GM12878 (cell line): ENCODE data around the gene MRPS18B. TPM values are rescaled to one million over a fixed set of nuclear protein-coding genes. Genes with fewer than 3 reads are reported as not detected.

Source experiments
- ATAC-seq: fragments of 200-7000 bp; cut with Tn5 transposase; 3 replicates; pipeline ENCODE4 v1.9.1; 2020; ENCODE audit warnings: mild to moderate bottlenecking, moderate library complexity
- BruUV-seq: library from RNA; stranded (reverse); fragments of 400-500 nt; replicated peaks from 2 replicates; lab custom pipeline; 2021; lab: Mats Ljungman, UMichigan
- CTCF ChIA-PET: fragments of 300-600 bp; sonication (Branson Sonifier 250); formaldehyde crosslinking; extraction: SDS; loops from one replicate; lab custom pipeline; 2021; ENCODE audit warnings: inconsistent platforms; lab: Yijun Ruan, JAX
- POLR2A ChIA-PET: fragments of 350-600 bp; formaldehyde crosslinking; extraction: SDS; loops from one replicate; lab custom pipeline; 2021; ENCODE audit warnings: inconsistent platforms; lab: Charles Lee
- RAD21 ChIA-PET: fragments of 300-600 bp; sonication (Branson Sonifier 250); formaldehyde crosslinking; loops from one replicate; lab custom pipeline; 2023; ENCODE audit warnings: antibody characterized with exemption; ENCODE audit not compliant: unreplicated experiment; lab: Charles Lee
- SMC1A ChIA-PET: fragments of 300-600 bp; sonication (Branson Sonifier 250); formaldehyde crosslinking; loops from one replicate; lab custom pipeline; 2023; ENCODE audit not compliant: unreplicated experiment, uncharacterized antibody; lab: Charles Lee
- DNase-seq: peaks from one replicate; pipeline ENCODE4 v3.0.0-alpha.2; 2011; ENCODE audit warnings: low read depth, low spot score
- FAIRE-seq: peaks from 3 replicates; lab custom pipeline; 2011; peaks lifted over from hg19 to GRCh38; lab: Jason Lieb, UNC
- H2AFZ ChIP-seq: 2 replicates; pipeline ENCODE4 v1.6.0; 2011; ENCODE audit warnings: low read depth, low read length, control low read depth; ENCODE audit not compliant: control insufficient read depth
- H3K27ac ChIP-seq: 2 replicates; pipeline ENCODE4 v1.5.1; 2011; ENCODE audit warnings: control low read depth; ENCODE audit not compliant: control insufficient read depth, insufficient read depth
- H3K27me3 ChIP-seq, 2 experiments: replicated peaks in 1 of 2; 2 replicates each; pipeline versions ENCODE4 v1.6.0 to v1.6.1; 2011; ENCODE audit warnings: low read length in 1 of 2; ENCODE audit not compliant: control insufficient read depth in 2 of 2, insufficient read depth in 2 of 2
- H3K36me3 ChIP-seq, 2 experiments: 2 replicates each; pipeline ENCODE4 v1.5.1; 2011; ENCODE audit warnings: low read length in 1 of 2; ENCODE audit not compliant: control insufficient read depth in 2 of 2, insufficient read depth in 2 of 2
- H3K4me1 ChIP-seq: 2 replicates; pipeline ENCODE4 v1.6.1; 2011; ENCODE audit warnings: mild to moderate bottlenecking, low read length, moderate library complexity, mixed read lengths; ENCODE audit not compliant: control insufficient read depth, insufficient read depth
- H3K4me2 ChIP-seq: 2 replicates; pipeline ENCODE4 v1.6.0; 2011; ENCODE audit warnings: control low read depth; ENCODE audit not compliant: control insufficient read depth, insufficient read depth
- H3K4me3 ChIP-seq: fragments of 200-600 bp; sonication (generic); 2 replicates; pipeline ENCODE4 v1.5.1; 2016
- H3K79me2 ChIP-seq: 2 replicates; pipeline ENCODE4 v1.6.0; 2011; ENCODE audit warnings: low read length; ENCODE audit not compliant: control insufficient read depth, insufficient read depth
- H3K9ac ChIP-seq: 2 replicates; pipeline ENCODE4 v1.8.0; 2011; ENCODE audit warnings: low read length, control low read depth, mixed read lengths; ENCODE audit not compliant: control insufficient read depth, insufficient read depth
- H3K9me3 ChIP-seq: replicated peaks from 3 replicates; pipeline ENCODE4 v1.5.1; 2011; ENCODE audit warnings: mild to moderate bottlenecking, low read length; ENCODE audit not compliant: control insufficient read depth, insufficient read depth
- H4K20me1 ChIP-seq: 2 replicates; pipeline ENCODE4 v1.6.0; 2011; ENCODE audit not compliant: control insufficient read depth, insufficient read depth
- BCLAF1 ChIP-seq: fragments of 450-650 bp; IDR thresholded peaks from 2 replicates; pipeline ENCODE4 v1.6.1; 2017; ENCODE audit warnings: antibody characterized with exemption, mild to moderate bottlenecking, moderate library complexity
- EGR1 ChIP-seq, 2 experiments: IDR thresholded peaks; 1 replicate in 1 of 2; 2 replicates in 1 of 2; pipeline ENCODE4 v1.6.1; 2011 to 2012; ENCODE audit warnings: low read depth in 2 of 2, low read length in 2 of 2, borderline replicate concordance in 1 of 2, mild to moderate bottlenecking in 1 of 2, moderate library complexity in 1 of 2
- FOXK2 ChIP-seq: fragments of 450-650 bp; IDR thresholded peaks from 2 replicates; pipeline ENCODE4 v1.6.1; 2017; ENCODE audit warnings: mild to moderate bottlenecking, moderate library complexity
- HDAC2 ChIP-seq: fragments of 200-600 bp; sonication (generic); IDR thresholded peaks from 2 replicates; pipeline ENCODE4 v1.6.1; 2017
- PKNOX1 ChIP-seq: fragments of 450-650 bp; IDR thresholded peaks from 2 replicates; pipeline ENCODE4 v1.6.1; 2016; ENCODE audit warnings: mild to moderate bottlenecking
- RBBP5 ChIP-seq: fragments of 200-600 bp; sonication (generic); conservative IDR thresholded peaks from 2 replicates; pipeline ENCODE4 v1.6.1; 2016
- ZNF274 ChIP-seq: IDR thresholded peaks from one replicate; pipeline ENCODE4 v1.8.0; 2011; ENCODE audit not compliant: insufficient read length, insufficient read depth
- ZSCAN29 ChIP-seq: fragments of 450-650 bp; IDR thresholded peaks from 2 replicates; pipeline ENCODE4 v1.6.1; 2017; ENCODE audit warnings: mild to moderate bottlenecking, moderate library complexity
- WGBS: methylation state at CpG from one replicate; pipeline ENCODE4 v1.1.6; 2016; ENCODE audit warnings: low lambda C conversion rate; ENCODE audit not compliant: insufficient replicate concordance, insufficient coverage; ENCODE audit errors: missing lambda C conversion rate; 5-methylcytosine and 5-hydroxymethylcytosine counted together
- in situ Hi-C: fragments of 300-500 bp; cut with MboI; formaldehyde crosslinking; loops from 9 replicates; pipeline ENCODE4 v1.14.3; 2018; ENCODE audit warnings: mixed read lengths
- intact Hi-C: fragments of 100-400 bp; cut with micrococcal nuclease; formaldehyde crosslinking; loops from one replicate; pipeline ENCODE4 v1.14.2; 2022; ENCODE audit not compliant: unreplicated experiment
- polyA plus RNA-seq, 11 experiments: library from polyadenylated mRNA; depleted of rRNA in 4 of 11; unstranded in 6 of 11; stranded (reverse) in 5 of 11; fragments of >200 nt; fragmentation: Nextera tagmentation in 4 of 11; fragmentation: Illumina TruSeq in 1 of 11; extraction: Ambion mirVana in 4 of 11; extraction: Trizol in 1 of 11; gene quantifications; 1 replicate in 1 of 11; 2 replicates in 10 of 11; pipeline versions ENCODE4 v1.2.1 to v1.2.3, GENCODE V29; 2011 to 2016; ENCODE audit warnings: inconsistent platforms in 2 of 11, missing spikeins in 2 of 11, low read depth in 1 of 11
- total RNA-seq, 4 experiments: library from RNA; depleted of rRNA in 3 of 4; stranded (reverse); fragments of >200 nt in 3 of 4; fragmentation: Illumina TruSeq in 1 of 4; extraction: Trizol in 1 of 4; gene quantifications; 2 replicates each; pipeline versions ENCODE4 v1.2.1 to v1.2.3, GENCODE V29; 2013 to 2021
- TF ChIP-seq, protein P1 (sequence below): fragments of 150-350 bp; IDR thresholded peaks from 2 replicates; pipeline ENCODE4 v1.6.1; 2016; ENCODE audit warnings: low read depth, low read length

MRPS18B gene
- total and polyA plus RNA-seq, 10 of the 15 experiments (the other 5 are each of a cell fraction or from before 2014, with no cell fraction given): 80.9 to 259 (median 140) TPM

GRCh38 chr6:30643656-30644055 lies 26.0 kb downstream of the MRPS18B start (continued):
- TF ChIP-seq FOXK2: no peak
- TF ChIP-seq ZNF274: no peak
- TF ChIP-seq ZSCAN29: no peak
- no peak for TF ChIP-seq BCLAF1

- no peak for DNase-seq
- FAIRE-seq: no peak
- ChIA-PET SMC1A (interaction anchor here (0.7 to 1.0 kb wide), 2 partner anchors 46 to 767 kb away, joined by 3 read pairs; no protein-coding TSS in a partner anchor), POLR2A (interaction anchor here (0.6 kb wide), 1 partner anchor 36 kb away, joined by 5 read pairs; no protein-coding TSS in a partner anchor), RAD21 (no interaction called here), CTCF (interaction anchor here (1.2 kb wide), 1 partner anchor 158 kb away, joined by 3 read pairs; no protein-coding TSS in a partner anchor)
- ATAC-seq: no peak
- Histone ChIP-seq H3K9ac (no peak overlapping the region), H3K4me3 (no peak overlapping the region), H4K20me1 (no peaks in the 10 kb centered on the region), H3K9me3 (no peaks in the 10 kb centered on the region), H3K79me2 (peaks cover 16% of the 10 kb centered on the region), H3K27ac (no peak overlapping the region), H3K36me3 (peaks cover 0 to 7% of the 10 kb centered on the region in 2 experiments; a peak in 3 of 4 replicates), H3K4me1 (peaks cover 2% of the 10 kb centered on the region; the same call in 1 of the 2 replicates), H3K27me3 (no peaks in the 10 kb centered on the region), H2AFZ (no peak overlapping the region), H3K4me2 (no peak overlapping the region)
- in situ Hi-C loops (no loop called here), intact Hi-C loops (no loop called here)
- TSS peak; percentile 47 for BruUV-seq
- no peak for TF ChIP-seq EGR1 (IDR thresholded peaks at IDR 0.05; ENCODE audit: borderline replicate concordance in 1 of 2, low read depth in 2 of 2, low read length in 2 of 2)
- no peak for TF ChIP-seq RBBP5
- no peak for TF ChIP-seq HDAC2
- TF ChIP-seq, protein P1, sequence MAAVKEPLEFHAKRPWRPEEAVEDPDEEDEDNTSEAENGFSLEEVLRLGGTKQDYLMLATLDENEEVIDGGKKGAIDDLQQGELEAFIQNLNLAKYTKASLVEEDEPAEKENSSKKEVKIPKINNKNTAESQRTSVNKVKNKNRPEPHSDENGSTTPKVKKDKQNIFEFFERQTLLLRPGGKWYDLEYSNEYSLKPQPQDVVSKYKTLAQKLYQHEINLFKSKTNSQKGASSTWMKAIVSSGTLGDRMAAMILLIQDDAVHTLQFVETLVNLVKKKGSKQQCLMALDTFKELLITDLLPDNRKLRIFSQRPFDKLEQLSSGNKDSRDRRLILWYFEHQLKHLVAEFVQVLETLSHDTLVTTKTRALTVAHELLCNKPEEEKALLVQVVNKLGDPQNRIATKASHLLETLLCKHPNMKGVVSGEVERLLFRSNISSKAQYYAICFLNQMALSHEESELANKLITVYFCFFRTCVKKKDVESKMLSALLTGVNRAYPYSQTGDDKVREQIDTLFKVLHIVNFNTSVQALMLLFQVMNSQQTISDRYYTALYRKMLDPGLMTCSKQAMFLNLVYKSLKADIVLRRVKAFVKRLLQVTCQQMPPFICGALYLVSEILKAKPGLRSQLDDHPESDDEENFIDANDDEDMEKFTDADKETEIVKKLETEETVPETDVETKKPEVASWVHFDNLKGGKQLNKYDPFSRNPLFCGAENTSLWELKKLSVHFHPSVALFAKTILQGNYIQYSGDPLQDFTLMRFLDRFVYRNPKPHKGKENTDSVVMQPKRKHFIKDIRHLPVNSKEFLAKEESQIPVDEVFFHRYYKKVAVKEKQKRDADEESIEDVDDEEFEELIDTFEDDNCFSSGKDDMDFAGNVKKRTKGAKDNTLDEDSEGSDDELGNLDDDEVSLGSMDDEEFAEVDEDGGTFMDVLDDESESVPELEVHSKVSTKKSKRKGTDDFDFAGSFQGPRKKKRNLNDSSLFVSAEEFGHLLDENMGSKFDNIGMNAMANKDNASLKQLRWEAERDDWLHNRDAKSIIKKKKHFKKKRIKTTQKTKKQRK: no peak
- TF ChIP-seq FOXK2: no peak
- no peak for TF ChIP-seq PKNOX1
- 87% methylated on average over 5 of the region's 5 CpGs for WGBS
These were observed 27.1 kb downstream of the MRPS18B start for GRCh38 chr6:30644769-30645168.
